H4 (cell line): ENCODE data around the gene TMOD2. TPM values are rescaled to one million over a fixed set of nuclear protein-coding genes. Genes with fewer than 3 reads are reported as not detected.

Experiments
- DNase-seq: peaks from one replicate; pipeline ENCODE4 v3.0.0-alpha.2; 2015; ENCODE audit warnings: low spot score
- total RNA-seq: library from RNA; depleted of rRNA; stranded (reverse); fragments of >200 nt; shearing (Covaris generic); gene quantifications from 2 replicates; pipeline ENCODE4 v1.2.3, GENCODE V29; 2014

Gene TMOD2
- total RNA-seq, 1 experiment from 2014 or later: 0.64 TPM

DNA sequence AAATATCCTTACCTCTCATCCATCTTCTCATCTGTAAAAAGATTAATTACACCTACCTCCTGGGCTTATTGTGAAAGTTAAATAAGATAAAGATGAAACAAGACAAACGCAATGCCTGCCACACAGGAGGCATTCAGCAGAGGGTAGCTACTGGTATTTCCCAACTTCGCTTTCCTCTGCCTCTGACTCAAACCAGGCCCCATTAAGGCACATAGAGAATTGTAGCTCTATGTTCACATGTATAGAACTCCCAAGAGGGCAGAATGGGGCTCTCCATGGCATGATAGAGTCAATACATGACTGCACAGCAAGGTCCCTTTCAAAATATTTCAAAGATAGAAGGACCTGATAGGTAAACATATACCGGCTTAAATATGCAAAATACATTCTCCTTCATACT, 15.3 kb upstream of the TMOD2 start:
- no peak for DNase-seq

DNA sequence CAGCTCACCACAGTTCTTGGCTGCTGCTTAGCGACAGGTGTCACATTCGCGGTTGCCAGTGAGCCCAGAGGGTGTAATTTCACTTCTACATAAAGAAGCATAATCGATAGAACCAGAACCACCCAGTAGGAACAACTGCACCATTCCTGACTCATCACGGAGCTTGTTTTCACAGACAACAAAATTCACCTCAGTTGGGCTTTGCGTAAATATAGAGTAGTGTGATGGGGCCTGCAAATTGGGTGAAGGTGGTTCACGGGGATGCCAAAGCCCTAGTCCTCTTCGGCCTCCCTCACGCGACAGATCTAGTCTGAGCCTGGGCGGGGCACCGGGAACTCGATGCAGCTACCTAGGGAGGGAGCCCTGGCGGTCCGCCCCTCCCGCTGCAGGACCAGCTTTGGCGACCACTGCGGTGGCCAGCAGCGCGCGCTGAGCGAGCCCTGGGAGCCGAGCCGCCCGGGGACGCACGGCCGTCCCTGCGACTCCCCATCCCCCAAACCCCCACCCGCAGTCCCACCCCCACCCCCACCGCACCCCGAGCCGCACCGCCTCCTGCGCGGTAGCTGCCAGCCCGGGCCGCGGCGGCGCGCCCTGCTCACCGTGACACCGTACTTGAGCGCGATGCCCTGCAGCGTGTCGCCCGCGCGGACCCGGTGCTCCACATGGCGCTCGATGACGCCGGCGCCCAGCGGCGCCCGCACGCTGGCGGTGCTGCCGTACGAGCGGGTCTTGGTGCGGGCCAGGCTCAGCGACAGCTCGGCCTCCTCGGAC, 14.5 kb upstream of the TMOD2 start:
- peak; percentile 14 for DNase-seq

DNA sequence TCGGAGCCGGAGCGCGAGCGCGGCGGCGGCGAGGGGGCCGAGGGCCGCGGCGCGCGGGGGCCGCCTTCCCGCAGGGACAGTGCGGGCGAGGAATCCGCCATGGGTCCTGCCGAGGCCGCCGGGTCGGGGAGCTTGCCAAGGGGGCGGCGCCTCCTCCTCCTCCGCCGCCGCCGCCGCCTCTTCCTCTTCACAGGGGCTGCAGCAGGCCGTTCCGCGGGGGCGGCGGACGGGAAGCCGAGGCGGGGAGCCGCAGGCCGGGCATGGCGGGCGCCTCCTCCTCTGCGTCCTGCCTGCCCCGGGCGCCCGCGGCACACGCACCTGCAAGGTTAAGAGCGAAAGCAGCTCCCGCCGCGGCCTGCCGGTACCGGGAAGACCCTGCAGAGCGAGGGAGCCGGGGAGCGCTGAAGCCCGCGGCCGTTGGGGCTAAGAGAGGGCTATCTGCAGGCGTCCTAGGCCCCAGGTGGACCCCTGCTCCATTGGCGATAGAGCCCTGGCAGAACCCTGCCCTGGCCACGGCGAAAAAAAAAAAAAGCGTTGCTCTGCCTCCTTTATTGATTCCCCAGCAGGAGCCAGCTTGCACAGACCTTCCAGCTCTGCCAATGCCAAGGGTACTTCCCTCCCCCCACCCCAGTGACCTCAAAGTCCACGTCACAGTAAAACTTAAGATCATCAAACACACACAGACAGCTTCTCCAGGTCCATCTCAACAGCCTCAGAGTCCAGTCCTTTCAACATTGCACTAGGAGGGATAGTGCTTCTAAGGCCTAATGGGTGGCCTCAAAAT, 13.7 kb upstream of the TMOD2 start, which contains the start of gene LYSMD2:
Gene LYSMD2 (minus strand): TSS at position 134 of the 784 bp plus-strand sequence. CDS start 33 bp downstream, at position 101.
- no peak for DNase-seq

DNA sequence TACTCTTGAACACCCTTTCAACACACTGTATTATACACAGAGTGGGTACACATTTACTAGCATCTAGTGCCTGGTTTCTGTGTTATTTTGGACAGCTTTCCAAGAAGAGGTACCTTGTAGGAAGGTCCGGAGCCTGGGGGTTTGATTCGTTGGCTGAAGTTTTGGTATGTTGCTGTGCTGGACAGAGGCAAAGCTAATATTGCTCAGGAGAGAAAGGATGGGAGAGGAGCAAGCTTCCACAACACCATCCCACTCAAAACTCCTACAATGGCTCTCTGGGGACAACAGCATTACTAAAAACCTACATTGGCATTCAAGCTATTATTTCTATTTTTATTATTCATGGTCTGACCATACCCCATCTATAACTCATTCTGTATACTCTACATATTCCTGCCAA, 12.8 kb upstream of the TMOD2 start:
- no peak for DNase-seq

DNA sequence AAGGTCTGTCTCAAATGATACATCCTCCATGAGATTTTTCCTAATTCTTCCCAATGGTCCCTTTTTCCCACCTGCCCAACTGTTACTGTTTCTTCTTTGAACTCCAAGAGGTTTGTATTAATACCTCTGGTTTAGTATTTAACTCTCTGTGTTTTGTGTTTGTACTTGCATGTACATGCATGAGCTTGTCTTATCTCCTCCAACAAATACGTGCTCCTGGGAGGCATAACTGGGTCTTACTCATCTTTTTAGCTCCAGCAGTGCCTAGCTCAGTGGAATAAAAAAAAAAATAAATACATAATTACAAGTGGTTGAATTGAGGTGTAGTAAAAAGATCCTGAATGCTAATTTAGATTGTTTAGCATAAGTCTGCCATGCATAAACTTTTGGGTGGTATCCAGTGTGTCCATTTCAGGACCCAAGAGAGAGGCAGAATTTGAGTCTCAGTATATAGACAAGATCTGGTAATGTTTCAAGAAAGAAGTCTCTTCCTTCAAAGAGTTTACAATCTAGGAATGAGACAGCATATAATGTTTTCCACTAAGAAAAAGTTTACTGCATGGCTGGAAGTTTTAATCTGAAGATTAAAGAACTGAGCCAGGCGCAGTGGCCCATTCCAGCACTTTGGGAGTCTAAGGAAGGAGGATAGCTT, 12.2 kb upstream of the TMOD2 start:
- DNase-seq: no peak

DNA sequence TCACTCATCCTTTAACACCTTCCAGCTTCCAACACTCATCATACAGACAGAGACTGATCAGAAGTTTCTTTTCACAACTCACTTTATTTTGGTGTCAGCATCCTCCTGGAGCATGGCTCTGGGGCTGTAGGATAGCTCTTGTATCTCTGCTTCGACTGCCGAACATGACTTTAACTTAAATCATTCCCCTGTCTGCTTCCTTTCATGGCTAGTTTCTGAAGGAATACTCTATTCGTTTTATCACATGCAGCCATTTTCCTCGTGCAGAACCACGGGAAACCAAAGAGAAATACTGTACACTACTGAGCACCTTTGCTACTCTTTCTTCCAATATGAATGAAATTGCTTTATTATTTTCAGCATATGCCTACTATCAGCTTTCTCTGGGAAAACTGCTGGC, 2.1 kb upstream of the TMOD2 start:
- DNase-seq: no peak

DNA sequence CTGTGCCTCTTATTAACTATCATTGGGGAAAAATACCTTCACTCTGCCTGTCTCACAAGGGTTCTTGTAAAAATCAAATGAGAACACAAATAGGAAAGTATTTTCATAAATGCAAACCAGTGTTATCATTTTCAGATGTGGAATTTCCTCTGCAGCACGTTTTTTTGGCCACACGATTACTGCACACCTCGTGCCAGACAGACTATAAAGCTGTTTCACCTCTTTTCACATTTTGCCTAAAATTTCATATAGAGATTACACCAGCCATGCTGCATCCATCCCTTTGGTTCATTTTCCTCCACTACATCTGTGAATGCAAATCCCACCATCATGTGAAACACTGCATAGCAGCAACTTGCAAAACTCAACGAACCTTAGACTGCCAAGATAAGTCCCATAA, 1.2 kb upstream of the TMOD2 start:
- DNase-seq: no peak

DNA sequence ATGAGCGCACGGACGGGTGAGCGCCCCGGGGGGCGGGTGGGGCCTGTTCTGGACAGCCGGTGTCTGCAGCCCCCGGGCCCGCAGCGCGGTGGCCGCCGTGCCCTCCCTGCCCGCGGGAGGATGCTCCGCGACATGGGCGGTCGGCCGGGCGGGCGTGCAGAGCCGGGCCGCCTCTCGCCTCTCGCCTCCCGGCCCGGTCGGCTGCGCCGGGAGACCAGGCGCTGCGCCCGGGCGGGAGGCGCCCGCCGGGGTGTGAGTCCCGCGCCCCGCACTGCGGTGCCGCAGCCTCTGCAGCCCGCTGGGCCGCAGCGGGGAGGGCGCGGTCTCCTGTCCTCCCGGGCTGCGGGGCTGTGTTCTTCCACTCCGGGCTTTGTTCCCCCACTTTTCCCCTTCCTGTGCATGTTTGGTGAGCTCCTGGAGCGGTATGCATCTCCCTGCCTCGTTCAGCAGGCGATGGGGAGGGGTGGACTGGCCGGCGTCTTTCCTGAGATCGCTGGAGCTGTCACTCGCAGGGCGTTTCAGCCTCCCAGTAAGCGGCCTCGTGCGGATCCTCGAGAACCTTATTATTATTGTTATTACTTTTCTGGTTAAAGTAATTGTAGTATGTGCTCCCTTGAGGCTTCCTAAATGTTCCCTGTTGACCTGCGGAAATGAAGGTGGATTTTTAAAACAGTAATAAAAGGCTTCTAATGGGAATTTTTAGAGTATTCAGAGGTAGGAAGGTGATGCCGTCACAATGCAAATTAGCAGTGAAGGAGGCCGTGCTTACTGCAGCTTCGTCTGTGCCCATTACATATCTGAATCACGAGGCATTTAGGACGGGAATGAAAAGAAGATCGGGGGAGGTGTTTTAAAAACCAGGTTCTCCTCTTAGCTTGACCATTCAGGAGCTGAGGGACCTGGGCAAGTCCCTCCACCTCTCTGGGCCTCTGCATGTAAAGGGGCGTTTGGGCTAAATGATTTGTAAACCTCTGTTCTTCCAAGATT, 593 bp downstream of the TMOD2 start:
- DNase-seq: no peak

DNA sequence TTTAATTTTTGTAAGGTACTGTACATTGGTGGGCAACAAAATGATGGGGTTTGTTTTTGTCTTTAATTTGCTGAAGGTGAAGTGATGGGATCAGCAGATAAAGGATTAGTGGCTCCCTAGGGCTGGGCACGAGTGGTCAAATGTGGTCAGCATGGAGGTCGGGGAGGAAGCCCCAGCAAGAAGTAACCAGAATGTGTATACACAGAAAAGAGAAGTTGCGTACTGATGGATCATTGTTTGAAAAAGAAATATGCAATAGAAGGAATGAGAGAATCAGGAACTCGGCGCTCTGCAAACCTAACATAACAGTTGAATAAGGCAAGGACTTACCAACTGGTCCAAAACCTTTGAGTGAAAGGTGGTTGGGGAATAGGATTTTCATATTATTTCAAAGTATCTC, 1.5 kb downstream of the TMOD2 start:
- no peak for DNase-seq

DNA sequence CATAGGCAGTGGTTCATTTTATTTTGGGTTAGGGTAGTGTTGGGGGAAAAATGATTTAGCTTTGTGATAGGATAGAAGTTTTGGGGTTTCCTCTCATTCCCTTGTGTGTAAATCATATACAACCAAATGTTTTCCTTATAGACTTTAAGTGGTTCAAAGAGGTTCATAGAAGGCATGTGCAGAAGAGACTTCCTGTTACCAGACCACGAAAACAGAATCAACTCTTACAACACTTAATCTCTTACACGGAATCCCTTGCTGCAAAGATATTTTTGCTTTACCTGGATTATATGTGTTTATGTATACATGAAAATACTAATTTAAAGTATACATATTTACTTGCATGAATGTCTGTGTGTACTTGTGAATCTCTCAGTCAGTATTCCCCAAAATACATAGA, 2.9 kb downstream of the TMOD2 start:
- DNase-seq: no peak

DNA sequence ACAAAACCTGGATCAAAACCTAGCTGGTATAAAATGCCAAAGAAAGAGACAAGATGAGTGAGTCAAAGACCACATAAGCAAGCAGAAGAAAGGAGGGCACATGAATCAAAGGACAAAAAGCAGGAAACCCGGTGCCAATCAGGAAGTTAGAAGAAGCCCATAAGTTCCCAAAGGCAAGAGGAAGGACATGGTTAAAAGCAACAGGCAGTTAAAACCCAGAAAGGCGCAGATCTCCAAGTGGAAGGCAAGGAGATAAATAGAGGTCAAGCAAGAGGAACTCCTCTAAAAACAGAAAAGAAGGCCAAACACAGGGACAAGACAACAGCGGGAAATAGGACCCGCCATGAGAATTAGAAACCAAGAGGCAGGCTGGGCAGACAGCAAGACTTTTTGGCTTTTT, 4.4 kb downstream of the TMOD2 start:
- no peak for DNase-seq

DNA sequence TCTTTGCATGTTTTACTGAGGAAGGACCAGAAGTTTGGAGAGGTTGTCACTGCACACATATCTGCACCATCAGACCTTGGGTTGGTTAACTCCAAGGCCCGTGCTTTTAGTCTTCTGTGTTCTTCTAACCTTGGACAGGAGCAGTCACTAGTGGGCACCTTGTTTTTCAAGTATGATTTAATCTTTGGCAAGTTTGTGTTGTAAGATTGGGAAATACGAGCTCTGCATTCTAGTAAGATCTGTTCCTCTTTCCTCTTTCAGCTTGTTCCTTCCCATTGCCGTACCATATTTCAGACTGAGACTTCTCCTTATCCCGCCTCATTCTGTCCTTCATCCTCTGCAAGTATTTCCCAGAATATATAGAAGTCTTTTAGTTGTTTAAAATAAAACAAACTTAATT, 5.1 kb downstream of the TMOD2 start:
- DNase-seq: no peak

DNA sequence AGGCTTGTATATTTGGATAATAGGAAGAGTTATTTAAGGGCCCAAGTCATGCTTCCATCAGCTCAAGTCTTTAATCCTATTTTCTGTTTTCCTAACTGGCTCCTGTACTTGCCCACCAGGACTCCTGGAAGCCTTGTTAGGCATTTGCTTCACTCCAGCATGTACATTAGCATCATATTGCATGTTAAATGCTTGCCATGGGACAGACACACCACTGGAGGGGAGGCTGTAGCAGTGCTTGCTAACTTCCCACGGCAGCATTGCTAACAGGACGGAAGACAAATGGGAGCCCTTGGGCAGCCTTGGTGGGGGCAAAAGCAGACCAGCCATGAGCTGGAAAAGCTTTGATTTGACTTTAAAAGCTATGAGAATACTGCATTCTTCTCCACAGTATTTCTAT, 6.1 kb downstream of the TMOD2 start:
- DNase-seq: no peak

DNA sequence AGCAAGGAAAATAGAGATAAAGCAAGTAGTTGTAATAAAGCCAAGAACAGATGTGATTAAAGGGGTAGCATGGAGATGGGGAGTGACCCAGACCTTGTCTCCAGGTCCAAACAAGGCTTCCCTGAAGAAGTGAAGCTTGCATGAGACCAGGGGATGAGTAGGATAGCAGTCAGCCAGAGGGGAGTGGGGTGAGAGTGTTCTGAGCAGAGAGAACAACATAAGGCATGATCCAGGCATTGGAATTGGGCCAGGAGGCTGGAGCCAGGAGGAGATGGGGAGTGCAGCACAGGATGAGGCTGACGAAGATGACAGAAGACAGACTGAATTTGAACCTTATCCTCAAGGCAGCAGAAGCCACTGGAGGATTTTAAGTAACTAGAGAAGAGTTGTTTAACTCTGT, 7.2 kb downstream of the TMOD2 start:
- no peak for DNase-seq

DNA sequence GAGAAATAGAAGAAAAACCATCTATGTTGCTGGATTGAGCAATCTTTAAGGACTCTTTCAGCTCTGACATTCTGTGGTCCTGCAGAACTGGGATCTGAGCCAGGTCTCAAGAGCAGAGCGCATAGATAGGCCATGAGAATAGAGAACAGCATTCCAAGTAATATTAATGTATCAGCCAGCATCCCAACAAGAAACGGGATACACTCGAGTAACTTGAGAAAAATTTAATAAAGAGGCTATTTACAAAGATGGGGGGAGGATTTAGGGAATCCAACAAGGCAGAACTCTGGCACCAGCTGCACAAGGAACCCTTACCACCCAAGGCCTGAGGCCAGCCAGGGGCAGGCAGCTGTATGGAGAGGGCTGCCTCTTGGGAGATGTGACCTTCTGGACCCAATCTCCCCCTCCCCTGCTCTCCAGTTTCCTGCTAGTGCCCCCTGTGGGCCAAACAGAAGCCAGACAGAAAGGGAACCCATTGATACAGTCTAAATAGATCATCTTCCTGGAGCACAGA, 8.2 kb downstream of the TMOD2 start:
- DNase-seq: peak; percentile 75

DNA sequence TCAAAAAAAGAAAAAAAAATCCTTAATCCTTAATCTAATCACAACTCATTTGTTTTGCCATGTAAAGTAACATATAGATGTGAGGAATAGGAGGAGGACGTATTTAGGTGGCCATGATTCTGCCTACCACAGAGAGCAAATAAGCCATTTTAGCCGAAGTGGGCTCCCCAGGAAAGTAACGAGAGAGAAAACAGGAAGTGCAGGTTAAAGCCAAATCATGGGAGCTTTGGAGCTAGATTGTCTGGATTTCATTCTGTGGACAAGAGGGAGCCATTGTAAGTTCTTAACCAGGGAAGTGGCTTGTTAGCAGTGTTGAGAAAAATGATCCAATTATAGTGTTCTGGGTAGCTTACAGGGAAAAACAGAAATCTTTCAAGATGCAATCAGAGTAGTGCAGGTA, 9.4 kb downstream of the TMOD2 start:
- no peak for DNase-seq

DNA sequence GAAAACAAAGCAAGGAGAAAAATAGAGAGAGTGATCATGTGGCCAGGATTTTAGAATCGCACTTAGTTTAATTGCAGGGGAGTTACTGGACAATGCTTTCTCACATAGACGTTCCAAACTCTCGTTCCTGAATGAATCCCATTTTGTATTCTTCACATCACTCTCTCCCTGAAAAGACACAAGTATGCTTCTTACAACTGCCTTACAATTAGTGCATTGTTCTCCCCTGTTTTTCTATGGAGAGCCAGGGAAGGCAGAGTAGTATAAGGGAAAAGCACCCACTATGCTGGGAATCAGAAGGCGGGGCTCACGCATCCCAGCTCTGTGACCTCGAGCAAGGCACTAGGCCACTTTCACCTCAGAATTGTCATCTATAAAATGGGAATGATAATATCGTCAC, 14.4 kb downstream of the TMOD2 start:
- no peak for DNase-seq

DNA sequence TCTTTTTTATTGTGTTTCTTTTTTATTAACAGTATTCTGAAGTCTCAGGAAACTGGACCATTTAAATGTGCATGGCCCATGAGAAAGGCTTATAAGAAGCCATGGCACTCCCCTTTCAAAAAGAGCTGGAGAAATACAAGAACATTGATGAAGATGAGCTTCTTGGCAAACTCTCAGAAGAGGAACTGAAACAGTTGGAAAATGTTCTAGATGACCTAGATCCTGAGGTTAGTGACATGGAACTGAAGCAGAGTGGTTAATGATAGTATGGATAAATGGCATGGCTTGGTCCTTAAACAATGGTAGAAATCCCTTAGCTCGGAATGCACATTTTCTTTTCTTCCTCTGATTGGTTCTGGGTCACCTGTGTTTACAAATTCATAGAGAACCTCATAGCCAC, 14.9 kb downstream of the TMOD2 start:
- DNase-seq: no peak

DNA sequence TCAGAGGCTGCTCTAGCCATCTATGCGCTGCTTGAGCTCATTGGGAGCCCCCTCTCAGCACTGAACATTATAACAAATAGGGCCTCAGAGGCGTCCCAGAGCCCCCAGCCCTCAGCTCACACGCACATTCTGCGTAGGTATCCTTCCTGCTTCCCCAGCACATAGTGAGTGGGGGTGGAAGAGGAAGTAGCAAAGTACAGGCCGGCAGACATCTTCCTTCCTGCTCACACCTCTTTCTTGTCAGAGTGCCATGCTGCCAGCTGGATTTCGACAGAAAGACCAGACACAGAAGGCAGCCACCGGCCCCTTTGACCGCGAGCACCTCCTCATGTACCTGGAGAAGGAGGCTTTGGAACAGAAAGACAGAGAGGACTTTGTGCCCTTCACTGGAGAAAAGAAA, 16.6 kb downstream of the TMOD2 start:
- no peak for DNase-seq

DNA sequence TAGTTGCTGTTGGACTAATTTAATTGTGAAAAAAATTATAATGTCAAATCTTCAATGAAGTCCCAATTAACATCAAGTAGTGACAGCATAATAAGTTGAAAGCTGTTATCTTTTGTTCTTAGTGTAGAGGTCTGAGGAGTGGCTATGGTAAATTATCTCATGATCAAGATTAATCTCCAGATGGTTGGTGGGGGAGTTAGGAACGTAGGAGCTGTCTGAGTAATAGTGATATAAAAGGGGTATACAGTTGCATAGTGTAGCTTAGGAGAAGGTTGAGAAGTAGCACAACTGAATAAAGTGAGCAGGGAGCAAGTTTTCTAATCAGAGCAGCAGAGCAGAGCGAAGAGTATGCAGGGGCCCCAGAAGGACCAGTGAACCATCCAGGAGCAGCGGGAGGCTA, 19.5 kb downstream of the TMOD2 start:
- no peak for DNase-seq

DNA sequence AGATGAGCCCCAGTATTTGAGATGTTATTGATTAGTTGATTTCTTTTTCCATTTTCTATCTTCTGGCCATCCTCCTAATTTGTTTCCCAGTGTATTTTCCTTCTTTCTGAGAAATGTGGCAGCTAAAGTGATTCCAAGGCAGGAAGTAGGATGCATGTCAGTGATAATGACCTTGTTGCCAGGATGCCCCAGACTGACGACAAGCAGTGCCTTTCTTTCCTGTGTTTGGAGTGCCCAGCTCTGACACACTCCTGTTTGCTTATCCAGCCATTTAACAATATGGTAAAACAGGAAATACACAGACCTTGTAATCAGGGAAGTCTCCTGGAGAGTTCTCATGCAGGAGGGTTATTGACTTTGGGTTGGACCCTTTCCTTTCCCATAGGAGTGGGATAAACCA, 20.4 kb downstream of the TMOD2 start:
- DNase-seq: no peak
